HG02870 (cell line): ENCODE measurements around the gene ANKRD39.

Source experiments
- ATAC-seq: cut with Tn5 transposase; IDR thresholded peaks from one replicate; pipeline ENCODE4 v1.9.1; 2021; ENCODE audit warnings: mild to moderate bottlenecking, moderate library complexity; ENCODE audit not compliant: unreplicated experiment

ANKRD39 gene

GRCh38 chr2:96888072-96889011, 30.5 kb upstream of the ANKRD39 start:
- ATAC-seq, result no peak

DNA sequence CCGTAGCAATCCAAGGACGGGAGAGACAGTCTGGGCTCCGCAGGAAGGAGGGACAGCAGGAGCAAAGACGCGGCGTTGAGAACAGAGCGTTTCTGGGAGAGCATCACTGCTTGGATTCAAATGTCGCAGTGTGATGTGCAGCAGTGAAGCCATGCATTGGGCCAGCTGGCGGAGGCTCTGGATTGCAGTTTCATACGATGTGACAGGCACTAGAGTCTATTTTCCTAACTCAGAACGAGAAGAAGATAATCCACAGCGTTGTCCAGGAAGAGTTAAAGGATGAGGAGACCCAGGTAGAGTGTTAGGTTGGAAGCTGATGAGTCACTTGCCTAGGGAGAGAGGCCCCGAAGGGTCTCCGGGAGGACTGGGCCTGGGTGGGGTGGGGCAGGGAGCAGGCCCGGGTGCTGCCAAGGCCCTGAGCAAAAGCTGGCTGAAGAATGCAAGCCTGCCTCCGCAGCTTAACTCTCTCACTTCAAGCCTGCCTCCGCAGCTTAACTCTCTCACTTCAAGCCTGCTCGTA, 29.7 kb upstream of the ANKRD39 start:
- no peak for ATAC-seq

GRCh38 chr2:96885432-96886347, 27.9 kb upstream of the ANKRD39 start:
- no peak for ATAC-seq

DNA sequence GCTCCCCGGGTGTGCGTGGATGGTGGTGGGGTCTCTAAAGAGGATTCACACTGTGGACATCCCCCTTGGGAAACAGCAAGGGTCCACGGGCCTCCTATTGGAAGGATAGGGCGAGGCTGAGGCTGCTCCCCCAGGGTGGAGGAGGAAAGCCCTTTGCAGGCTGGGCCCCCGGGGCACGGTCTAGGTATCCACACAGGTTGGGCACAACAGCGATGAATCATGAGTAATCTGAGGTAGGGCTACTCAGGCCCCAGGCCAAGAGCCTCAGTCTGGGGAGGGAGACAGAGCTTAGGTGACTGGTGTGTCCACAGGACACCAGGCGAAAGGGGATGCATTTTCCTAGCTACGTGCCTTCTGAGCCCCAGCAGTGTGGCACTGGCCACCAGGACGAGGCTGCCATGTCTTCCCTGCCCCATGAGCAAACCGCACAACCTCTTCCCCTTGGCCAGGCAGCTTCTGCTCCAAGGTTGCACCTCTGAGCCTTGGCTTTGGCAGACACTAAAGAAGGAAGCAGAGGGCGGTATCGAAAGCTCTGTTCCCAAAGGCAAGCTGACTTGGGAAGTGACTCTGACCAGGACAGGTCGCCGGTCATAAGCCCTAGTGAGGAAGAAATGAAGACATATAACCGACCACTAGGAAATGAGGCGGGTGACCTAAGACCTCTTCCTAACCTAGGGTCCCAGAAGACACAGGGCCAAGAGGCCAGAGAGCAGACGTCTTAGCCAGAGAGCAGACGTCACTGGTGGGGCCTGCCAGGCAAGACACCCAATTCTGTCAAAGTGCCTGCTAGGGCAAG, 26.7 kb upstream of the ANKRD39 start:
- ATAC-seq, result no peak

DNA sequence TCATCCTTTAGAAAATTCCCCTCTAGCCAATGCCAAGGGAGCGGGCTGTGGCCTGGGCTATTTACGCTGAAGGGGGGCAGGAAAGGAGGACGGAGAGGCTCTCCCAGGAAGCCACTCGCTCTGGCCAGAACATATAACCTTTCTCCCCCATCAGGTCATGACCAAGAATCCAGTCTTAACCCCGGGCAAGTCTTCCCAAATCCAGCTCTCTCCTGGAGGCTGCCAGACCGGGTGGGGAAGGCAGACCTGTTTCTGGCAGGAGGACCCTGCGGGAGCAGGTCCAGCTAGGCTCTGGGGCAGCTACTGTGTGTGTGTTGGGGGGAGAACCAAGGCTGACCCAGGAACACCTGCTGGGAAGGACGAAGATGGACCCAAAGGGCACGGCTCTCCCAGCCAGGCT, 25.5 kb upstream of the ANKRD39 start:
- ATAC-seq, result no peak

- no peak for ATAC-seq
Observed at GRCh38 chr2:96882906-96883305, 25.1 kb upstream of the ANKRD39 start.

GRCh38 chr2:96882230-96882629, 24.4 kb upstream of the ANKRD39 start:
- ATAC-seq, result no peak

DNA sequence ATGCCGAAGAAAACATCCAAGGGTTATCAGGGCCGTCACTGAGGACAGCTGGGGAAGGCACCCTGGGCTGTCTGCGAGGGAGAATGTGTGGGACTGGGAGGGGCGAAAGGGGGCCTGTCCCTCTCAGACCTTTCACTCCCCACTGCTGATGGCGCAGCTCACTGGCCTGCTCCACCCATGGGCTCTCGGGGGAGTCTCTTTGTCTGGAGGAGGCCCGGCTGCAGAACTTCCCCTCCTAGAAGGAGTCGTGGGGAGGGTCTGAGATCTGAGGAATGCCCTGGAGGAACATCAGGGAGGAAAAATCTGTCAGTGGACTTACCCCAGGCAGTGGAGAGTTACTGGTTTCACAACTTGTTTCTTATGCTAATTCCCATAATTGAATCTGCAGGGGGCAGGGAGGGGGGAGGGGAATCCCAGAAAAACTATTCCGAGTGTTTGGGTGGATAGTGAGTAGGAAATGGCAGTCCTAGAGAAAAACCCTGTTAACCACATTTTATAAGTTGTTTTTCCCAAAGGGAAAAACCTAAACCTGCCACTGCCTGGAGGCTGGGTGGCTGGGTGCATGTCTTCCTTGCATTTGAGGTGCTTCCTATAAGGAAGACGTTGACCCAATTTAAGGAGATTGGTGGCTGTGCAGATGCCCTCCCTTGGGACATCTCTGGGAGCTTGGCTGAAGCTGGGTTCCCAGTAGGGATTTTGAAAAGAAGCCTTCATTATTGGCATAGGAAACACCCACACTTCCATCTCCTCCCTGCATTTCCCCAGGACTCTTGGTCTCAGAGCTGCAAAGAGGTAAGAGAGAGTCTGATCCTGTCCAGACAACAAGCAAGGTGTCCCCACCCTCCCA, 23.8 kb upstream of the ANKRD39 start:
- ATAC-seq, result no peak

- no peak for ATAC-seq
Observed at GRCh38 chr2:96880891-96881273, 23.1 kb upstream of the ANKRD39 start.

- no peak for ATAC-seq
Observed at GRCh38 chr2:96879545-96880040, 21.8 kb upstream of the ANKRD39 start.

GRCh38 chr2:96878796-96879544, 21.2 kb upstream of the ANKRD39 start:
- no peak for ATAC-seq

DNA sequence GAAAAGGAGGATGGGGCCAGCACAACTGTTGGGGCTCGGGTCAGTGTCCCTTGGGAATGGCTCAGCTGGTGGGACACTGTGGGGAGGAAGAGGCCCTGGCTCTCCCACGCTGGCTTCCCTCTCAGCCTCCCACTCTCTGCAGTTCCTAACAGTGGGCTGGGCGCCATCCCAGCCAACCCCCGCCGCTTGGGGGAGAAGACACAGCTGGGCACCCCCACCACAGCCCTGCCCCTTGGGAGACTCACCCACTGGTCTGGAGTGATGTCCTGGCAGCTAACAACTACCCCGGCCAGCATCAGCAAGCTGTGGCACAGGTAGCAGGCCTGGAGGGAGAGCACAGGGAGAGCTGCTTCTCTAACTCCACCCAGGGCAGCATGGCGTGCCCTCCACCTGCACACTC, 20.4 kb upstream of the ANKRD39 start:
- no peak for ATAC-seq

DNA sequence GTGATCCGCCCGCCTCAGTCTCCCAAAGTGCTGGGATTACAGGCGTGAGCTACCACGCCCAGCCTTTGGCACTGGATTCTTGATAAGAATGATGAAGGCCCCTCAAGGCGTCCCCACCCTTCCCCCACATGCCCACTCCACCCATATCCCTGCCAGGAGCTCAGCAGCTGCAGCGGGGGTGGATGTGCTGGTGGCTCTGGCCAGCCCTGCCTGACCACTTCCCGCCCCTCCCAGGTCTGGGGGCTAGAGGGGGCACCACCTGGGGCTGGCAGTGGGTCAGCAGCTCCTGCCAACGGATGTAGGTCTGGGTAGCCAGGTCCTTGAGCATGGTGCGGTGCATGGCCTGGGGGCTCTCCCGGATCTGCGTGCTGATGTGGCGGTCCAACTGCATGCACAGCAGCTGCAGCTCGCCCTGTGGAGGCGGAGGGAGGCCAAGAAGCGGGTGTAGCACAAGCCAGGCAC, 19.8 kb upstream of the ANKRD39 start:
- no peak for ATAC-seq

GRCh38 chr2:96877042-96877451, 19.2 kb upstream of the ANKRD39 start:
- ATAC-seq, result no peak

GRCh38 chr2:96876269-96877041, 18.6 kb upstream of the ANKRD39 start:
- ATAC-seq, result no peak

GRCh38 chr2:96875498-96876268, 17.9 kb upstream of the ANKRD39 start:
- ATAC-seq, result no peak

GRCh38 chr2:96874198-96874831, 16.5 kb upstream of the ANKRD39 start:
- no peak for ATAC-seq
